Testis (tissue), 5 donors: ENCODE measurements around the gene SPACA5B. TPM values are rescaled to one million over a fixed set of nuclear protein-coding genes. Genes with fewer than 3 reads are reported as not detected.
A peak's percentile ranks its signal among the peaks of the same experiment; 100 is the strongest.
"Not testable (repeated sequence)": the region's sequence is repeated elsewhere in the genome, so short reads cannot be mapped to it uniquely, and the experiment has no call there.

Source experiments
- DNase-seq: peaks from one replicate; pipeline ENCODE4 v3.0.0-alpha.2; 2019
- H3K27ac ChIP-seq, 2 donors: fragments of 200-600 bp; sonication (generic); one replicate each; pipeline ENCODE4 v1.5.1; 2019
- H3K27me3 ChIP-seq: fragments of 200-600 bp; sonication (generic); one replicate; pipeline ENCODE4 v1.5.1; 2019
- H3K36me3 ChIP-seq: fragments of 200-600 bp; sonication (generic); one replicate; pipeline ENCODE4 v1.5.1; 2017; ENCODE audit warnings: low read depth; ENCODE audit errors: missing control alignments
- H3K4me1 ChIP-seq: fragments of 200-600 bp; sonication (generic); one replicate; pipeline ENCODE4 v1.5.1; 2019
- H3K4me3 ChIP-seq, 2 donors: fragments of 200-600 bp; sonication (generic); one replicate each; pipeline ENCODE4 v1.5.1; 2017 to 2019
- H3K9me3 ChIP-seq: fragments of 200-600 bp; sonication (generic); one replicate; pipeline ENCODE4 v1.5.1; 2017
- CTCF ChIP-seq, 3 experiments: fragments of 450-650 bp in 2 of 3; fragments of 200-600 bp in 1 of 3; sonication (generic) in 1 of 3; IDR thresholded peaks; one replicate each; pipeline ENCODE4 v1.5.1; 2016 to 2019; ENCODE audit warnings: antibody characterized with exemption in 3 of 3, mild to moderate bottlenecking in 2 of 3, moderate library complexity in 1 of 3
- POLR2A ChIP-seq: fragments of 450-650 bp; IDR thresholded peaks from one replicate; pipeline ENCODE4 v1.6.1; 2017; ENCODE audit warnings: antibody characterized with exemption, mild to moderate bottlenecking, moderate library complexity
- WGBS, 2 donors: methylation state at CpG; one replicate each; pipeline ENCODE4 v1.1.5; 2018; 5-methylcytosine and 5-hydroxymethylcytosine counted together
- intact Hi-C: fragments of 100-400 bp; cut with DNase I; formaldehyde crosslinking; loops from one replicate; pipeline ENCODE4 v1.15.1; 2023; ENCODE audit warnings: low total_unique reads
- long read RNA-seq, 2 donors: transcript quantifications; one replicate each; lab custom pipeline, GENCODE V29; 2026
- polyA plus RNA-seq: library from polyadenylated mRNA; stranded (reverse); fragments of 350-450 nt; fragmentation: Illumina TruSeq; extraction: RNeasy Lipid Tissue Mini Kit (QIAGEN cat#74804); gene quantifications from one replicate; pipeline ENCODE4 v1.2.3, GENCODE V29; 2014; ENCODE audit warnings: low read depth, low replicate concordance; ENCODE audit not compliant: insufficient read depth
- total RNA-seq, 2 donors: library from RNA; depleted of rRNA; stranded (reverse); fragments of >200 nt; gene quantifications; one replicate each; pipeline ENCODE4 v1.2.3, GENCODE V29; 2016

SPACA5B gene
- total RNA-seq (1 to 10 TPM; 4.9 to 6.2 TPM), polyA plus RNA-seq (6.6 TPM)
- long read RNA-seq, donor 1, result 0 reads
- long read RNA-seq, donor 2, result 0 reads

GRCh38 chrX:48130326-48130725 is at the start of gene SPACA5B:
Gene SPACA5B (plus strand): TSS chrX:48130626. CDS start chrX:48130688, 62 bp downstream.
- H3K36me3 ChIP-seq, H3K4me3 ChIP-seq, H3K27me3 ChIP-seq, H3K9me3 ChIP-seq, H3K27ac ChIP-seq, H3K4me1 ChIP-seq, intact Hi-C loops, DNase-seq: not testable (repeated sequence)
- no CpG with 5 or more reads among the region's 4 CpGs for WGBS, 2 donors

GRCh38 chrX:48083212-48083611 is 47.2 kb upstream of the SPACA5B start:
- no peak overlapping the region for H3K4me3 ChIP-seq

GRCh38 chrX:48083706-48084105 is 46.7 kb upstream of the SPACA5B start:
- intact Hi-C loops, result no loop called here
- 85 to 92% methylated on average over 3 to 5 of the region's 5 CpGs for WGBS, 2 donors
- TF ChIP-seq POLR2A (no peak), CTCF (IDR thresholded peaks at IDR 0.05) (no peak)

More at GRCh38 chrX:48083212-48083611, 47.2 kb upstream of the SPACA5B start:
- H3K27me3 ChIP-seq, result no peaks in the 10 kb centered on the region
- peak; percentile 56 for DNase-seq
- no peaks in the 10 kb centered on the region for H3K4me1 ChIP-seq
- intact Hi-C loops, result no loop called here
- TF ChIP-seq CTCF (IDR thresholded peaks at IDR 0.05) (peak; percentile 34 to 56 (median 44)), POLR2A (no peak)
- H3K36me3 ChIP-seq, result no peaks in the 10 kb centered on the region
- 27 to 30% methylated on average over 6 to 9 of the region's 9 CpGs for WGBS, 2 donors
- no peaks in the 10 kb centered on the region for H3K9me3 ChIP-seq
- no peak overlapping the region for H3K27ac ChIP-seq

GRCh38 chrX:48086082-48086481 is 44.3 kb upstream of the SPACA5B start:
- intact Hi-C loops, result no loop called here
- H3K4me1 ChIP-seq, result no peaks in the 10 kb centered on the region
- TF ChIP-seq POLR2A (no peak), CTCF (IDR thresholded peaks at IDR 0.05) (no peak)
- H3K27me3 ChIP-seq, result no peaks in the 10 kb centered on the region
- no peak for DNase-seq
- no peaks in the 10 kb centered on the region for H3K36me3 ChIP-seq
- no peak overlapping the region for H3K27ac ChIP-seq
- H3K4me3 ChIP-seq, result no peak overlapping the region
- H3K9me3 ChIP-seq, result no peaks in the 10 kb centered on the region

More at GRCh38 chrX:48083706-48084105, 46.7 kb upstream of the SPACA5B start:
- no peak overlapping the region for H3K27ac ChIP-seq
- H3K9me3 ChIP-seq, result no peaks in the 10 kb centered on the region
- H3K4me3 ChIP-seq, result no peak overlapping the region
- no peaks in the 10 kb centered on the region for H3K4me1 ChIP-seq
- H3K36me3 ChIP-seq, result no peaks in the 10 kb centered on the region
- DNase-seq, result no peak
- H3K27me3 ChIP-seq, result no peaks in the 10 kb centered on the region

- Histone ChIP-seq H3K9me3 (no peaks in the 10 kb centered on the region), H3K27ac (no peak overlapping the region), H3K36me3 (no peaks in the 10 kb centered on the region), H3K27me3 (no peaks in the 10 kb centered on the region), H3K4me1 (no peaks in the 10 kb centered on the region), H3K4me3 (no peak overlapping the region)
- 82 to 90% methylated on average over 5 of the region's 5 CpGs for WGBS, 2 donors
- intact Hi-C loops, result no loop called here
- no peak for TF ChIP-seq CTCF (IDR thresholded peaks at IDR 0.05)
- DNase-seq, result no peak
Measured at GRCh38 chrX:48090123-48090522, 40.3 kb upstream of the SPACA5B start.

- H3K36me3 ChIP-seq, H3K27ac ChIP-seq, H3K9me3 ChIP-seq, H3K4me1 ChIP-seq, DNase-seq, intact Hi-C loops, H3K4me3 ChIP-seq, H3K27me3 ChIP-seq: not testable (repeated sequence)
- WGBS, 2 donors, result 85 to 88% methylated on average over 2 of the region's 3 CpGs
Measured at GRCh38 chrX:48092558-48092957, 37.9 kb upstream of the SPACA5B start.
